SK-N-SH treated with all-trans-retinoic acid at 6 μM for 48 hours (cell line): ENCODE results near the gene TOM1L1.

Source experiments
- ATAC-seq: fragments of 200-7000 bp; cut with Tn5 transposase; 3 replicates; pipeline ENCODE4 v1.9.1; 2020; ENCODE audit warnings: mild to moderate bottlenecking, moderate library complexity
- ARNTL ChIP-seq: fragments of 450-650 bp; formaldehyde crosslinking; IDR thresholded peaks from 2 replicates; pipeline ENCODE4 v1.5.0; 2020; ENCODE audit warnings: low read depth, mild to moderate bottlenecking, moderate library complexity, borderline replicate concordance
- ESRRG ChIP-seq: fragments of 250-450 bp; sonication (Bioruptor Pico); IDR thresholded peaks from 2 replicates; pipeline ENCODE4 v1.6.1; 2021; ENCODE audit warnings: mild to moderate bottlenecking
- PPARA ChIP-seq: fragments of 250-450 bp; sonication (Bioruptor Pico); IDR thresholded peaks from 2 replicates; pipeline ENCODE4 v1.5.0; 2020; ENCODE audit warnings: mild to moderate bottlenecking, borderline replicate concordance
- RARB ChIP-seq: fragments of 250-450 bp; sonication (Bioruptor Pico); IDR thresholded peaks from 2 replicates; pipeline ENCODE4 v1.8.0; 2021; ENCODE audit warnings: mild to moderate bottlenecking, moderate library complexity
- TCF4 ChIP-seq: fragments of 250-450 bp; sonication (Bioruptor Pico); IDR thresholded peaks from 2 replicates; pipeline ENCODE4 v1.8.0; 2021; ENCODE audit warnings: mild to moderate bottlenecking, moderate library complexity, borderline replicate concordance
- TOX ChIP-seq: fragments of 250-450 bp; sonication (Bioruptor Pico); IDR thresholded peaks from 2 replicates; pipeline ENCODE4 v1.8.0; 2021; ENCODE audit warnings: mild to moderate bottlenecking, moderate library complexity, borderline replicate concordance
- ZC3H10 ChIP-seq: fragments of 250-450 bp; sonication (Bioruptor Pico); IDR thresholded peaks from 2 replicates; pipeline ENCODE4 v1.5.1; 2021; ENCODE audit warnings: mild to moderate bottlenecking, moderate library complexity
- ZFP3 ChIP-seq: fragments of 250-450 bp; sonication (Bioruptor Pico); IDR thresholded peaks from 2 replicates; pipeline ENCODE4 v1.5.0; 2020; ENCODE audit warnings: mild to moderate bottlenecking, moderate library complexity
- ZFP30 ChIP-seq: fragments of 450-650 bp; formaldehyde crosslinking; IDR thresholded peaks from 2 replicates; pipeline ENCODE4 v1.5.0; 2022; ENCODE audit warnings: mild to moderate bottlenecking, moderate library complexity
- ZNF565 ChIP-seq: fragments of 450-650 bp; formaldehyde crosslinking; conservative IDR thresholded peaks from 2 replicates; pipeline ENCODE4 v1.5.0; 2020; ENCODE audit warnings: low read depth, mild to moderate bottlenecking, moderate library complexity
- ZNF70 ChIP-seq: fragments of 450-650 bp; formaldehyde crosslinking; IDR thresholded peaks from 2 replicates; pipeline ENCODE4 v1.5.0; 2020; ENCODE audit warnings: mild to moderate bottlenecking, moderate library complexity
- ZNF8 ChIP-seq: fragments of 450-650 bp; formaldehyde crosslinking; IDR thresholded peaks from 2 replicates; pipeline ENCODE4 v1.5.0; 2020; ENCODE audit warnings: mild to moderate bottlenecking, moderate library complexity
- TF ChIP-seq, protein P1 (sequence below): fragments of 250-450 bp; sonication (Bioruptor Pico); IDR thresholded peaks from 2 replicates; pipeline ENCODE4 v1.5.0; 2020; ENCODE audit warnings: mild to moderate bottlenecking, moderate library complexity
- TF ChIP-seq, protein P2 (sequence below): fragments of 250-450 bp; sonication (Bioruptor Pico); IDR thresholded peaks from 2 replicates; pipeline ENCODE4 v1.5.1; 2020; ENCODE audit warnings: low read depth, mild to moderate bottlenecking, moderate library complexity
- TF ChIP-seq, protein P3 (sequence below): fragments of 250-450 bp; sonication (Bioruptor Pico); IDR thresholded peaks from 2 replicates; pipeline ENCODE4 v1.8.0; 2020; ENCODE audit warnings: mild to moderate bottlenecking, moderate library complexity, borderline replicate concordance
- TF ChIP-seq, protein P4 (sequence below): fragments of 250-450 bp; sonication (Bioruptor Pico); IDR thresholded peaks from 2 replicates; pipeline ENCODE4 v1.8.0; 2021; ENCODE audit warnings: low read depth, mild to moderate bottlenecking, moderate library complexity, borderline replicate concordance
- TF ChIP-seq, protein P5 (sequence below): fragments of 250-450 bp; sonication (Bioruptor Pico); IDR thresholded peaks from 2 replicates; pipeline ENCODE4 v1.5.1; 2021; ENCODE audit warnings: mild to moderate bottlenecking, moderate library complexity

TOM1L1 gene

DNA sequence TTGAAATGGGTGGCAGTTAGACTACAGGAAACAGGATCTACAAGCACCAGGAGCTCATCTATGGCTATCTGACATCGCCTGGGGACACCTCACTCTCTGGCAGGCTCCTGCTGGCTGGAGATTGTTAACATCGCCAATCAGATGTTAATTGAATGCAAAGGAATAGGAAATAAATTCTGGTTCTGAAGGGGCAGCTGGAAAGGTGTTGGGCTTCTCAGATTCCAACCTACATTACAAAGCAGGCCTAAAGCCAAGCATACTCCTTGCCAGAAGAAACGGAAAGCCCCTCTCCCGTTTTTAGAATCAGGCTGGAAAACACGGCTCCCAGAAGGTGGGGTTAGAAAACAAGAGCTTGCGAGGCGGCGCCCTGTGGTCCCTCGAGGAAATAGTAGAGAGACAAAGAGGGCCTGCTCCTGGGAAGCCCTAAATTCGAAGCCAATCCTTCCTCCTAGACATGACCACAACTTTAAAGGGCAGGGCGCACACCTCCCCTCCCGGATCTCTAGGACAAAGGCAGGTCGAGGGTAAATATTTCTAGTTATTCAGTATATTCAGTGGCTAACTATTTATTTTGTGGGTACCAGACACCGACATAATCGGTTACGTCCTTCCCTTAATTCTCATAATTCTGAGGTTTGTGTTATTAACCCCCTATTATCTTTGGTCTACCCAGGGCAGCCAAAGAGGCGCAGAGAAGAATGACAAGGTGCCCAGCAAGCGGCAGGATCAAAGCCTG is 763 bp upstream of the TOM1L1 start:
- TF ChIP-seq, protein P1, sequence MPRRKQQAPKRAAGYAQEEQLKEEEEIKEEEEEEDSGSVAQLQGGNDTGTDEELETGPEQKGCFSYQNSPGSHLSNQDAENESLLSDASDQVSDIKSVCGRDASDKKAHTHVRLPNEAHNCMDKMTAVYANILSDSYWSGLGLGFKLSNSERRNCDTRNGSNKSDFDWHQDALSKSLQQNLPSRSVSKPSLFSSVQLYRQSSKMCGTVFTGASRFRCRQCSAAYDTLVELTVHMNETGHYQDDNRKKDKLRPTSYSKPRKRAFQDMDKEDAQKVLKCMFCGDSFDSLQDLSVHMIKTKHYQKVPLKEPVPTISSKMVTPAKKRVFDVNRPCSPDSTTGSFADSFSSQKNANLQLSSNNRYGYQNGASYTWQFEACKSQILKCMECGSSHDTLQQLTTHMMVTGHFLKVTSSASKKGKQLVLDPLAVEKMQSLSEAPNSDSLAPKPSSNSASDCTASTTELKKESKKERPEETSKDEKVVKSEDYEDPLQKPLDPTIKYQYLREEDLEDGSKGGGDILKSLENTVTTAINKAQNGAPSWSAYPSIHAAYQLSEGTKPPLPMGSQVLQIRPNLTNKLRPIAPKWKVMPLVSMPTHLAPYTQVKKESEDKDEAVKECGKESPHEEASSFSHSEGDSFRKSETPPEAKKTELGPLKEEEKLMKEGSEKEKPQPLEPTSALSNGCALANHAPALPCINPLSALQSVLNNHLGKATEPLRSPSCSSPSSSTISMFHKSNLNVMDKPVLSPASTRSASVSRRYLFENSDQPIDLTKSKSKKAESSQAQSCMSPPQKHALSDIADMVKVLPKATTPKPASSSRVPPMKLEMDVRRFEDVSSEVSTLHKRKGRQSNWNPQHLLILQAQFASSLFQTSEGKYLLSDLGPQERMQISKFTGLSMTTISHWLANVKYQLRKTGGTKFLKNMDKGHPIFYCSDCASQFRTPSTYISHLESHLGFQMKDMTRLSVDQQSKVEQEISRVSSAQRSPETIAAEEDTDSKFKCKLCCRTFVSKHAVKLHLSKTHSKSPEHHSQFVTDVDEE (CRISPR knock-in tag): peak; percentile 28; the same call in 1 of the 2 replicates
- TF ChIP-seq, protein P2, sequence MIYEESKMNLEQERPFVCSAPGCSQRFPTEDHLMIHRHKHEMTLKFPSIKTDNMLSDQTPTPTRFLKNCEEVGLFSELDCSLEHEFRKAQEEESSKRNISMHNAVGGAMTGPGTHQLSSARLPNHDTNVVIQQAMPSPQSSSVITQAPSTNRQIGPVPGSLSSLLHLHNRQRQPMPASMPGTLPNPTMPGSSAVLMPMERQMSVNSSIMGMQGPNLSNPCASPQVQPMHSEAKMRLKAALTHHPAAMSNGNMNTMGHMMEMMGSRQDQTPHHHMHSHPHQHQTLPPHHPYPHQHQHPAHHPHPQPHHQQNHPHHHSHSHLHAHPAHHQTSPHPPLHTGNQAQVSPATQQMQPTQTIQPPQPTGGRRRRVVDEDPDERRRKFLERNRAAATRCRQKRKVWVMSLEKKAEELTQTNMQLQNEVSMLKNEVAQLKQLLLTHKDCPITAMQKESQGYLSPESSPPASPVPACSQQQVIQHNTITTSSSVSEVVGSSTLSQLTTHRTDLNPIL (CRISPR knock-in tag): no peak
- peak; percentile 38; the same call in 1 of the 2 replicates for TF ChIP-seq TCF4 (CRISPR knock-in tag)
- TF ChIP-seq, all 23 proteins: peak for 2
- ATAC-seq: no peak; the same call in 2 of the 3 replicates

DNA sequence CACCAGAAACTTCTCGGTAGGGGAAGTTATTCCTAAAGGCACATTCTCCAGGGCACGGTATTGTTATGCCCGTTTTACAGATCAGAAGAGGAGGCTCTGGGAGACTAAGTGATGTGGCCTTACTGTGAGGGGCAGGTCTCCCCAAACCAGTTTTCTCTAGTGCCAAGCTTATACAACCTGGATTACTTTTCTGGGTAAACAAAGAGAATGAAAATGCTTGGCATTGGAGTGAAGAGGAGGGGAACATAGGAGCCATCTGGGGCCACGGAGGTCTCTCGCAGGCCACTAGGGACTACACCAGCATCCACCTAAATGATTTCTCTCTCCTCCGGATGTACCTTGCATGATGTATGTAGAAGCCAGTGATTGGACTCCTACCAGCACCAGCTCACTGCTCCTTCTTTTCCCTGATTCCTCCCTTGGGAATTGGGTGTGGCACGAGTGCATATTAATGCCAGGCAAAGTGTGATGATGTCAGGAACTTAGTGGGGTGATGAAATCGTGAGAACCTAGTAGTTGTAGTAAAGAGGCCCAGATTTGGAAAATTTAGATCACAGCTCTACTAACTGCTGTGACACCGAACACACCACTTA is 674 bp downstream of the TOM1L1 start:
- ATAC-seq: peak; percentile 13
- TF ChIP-seq, protein P3, sequence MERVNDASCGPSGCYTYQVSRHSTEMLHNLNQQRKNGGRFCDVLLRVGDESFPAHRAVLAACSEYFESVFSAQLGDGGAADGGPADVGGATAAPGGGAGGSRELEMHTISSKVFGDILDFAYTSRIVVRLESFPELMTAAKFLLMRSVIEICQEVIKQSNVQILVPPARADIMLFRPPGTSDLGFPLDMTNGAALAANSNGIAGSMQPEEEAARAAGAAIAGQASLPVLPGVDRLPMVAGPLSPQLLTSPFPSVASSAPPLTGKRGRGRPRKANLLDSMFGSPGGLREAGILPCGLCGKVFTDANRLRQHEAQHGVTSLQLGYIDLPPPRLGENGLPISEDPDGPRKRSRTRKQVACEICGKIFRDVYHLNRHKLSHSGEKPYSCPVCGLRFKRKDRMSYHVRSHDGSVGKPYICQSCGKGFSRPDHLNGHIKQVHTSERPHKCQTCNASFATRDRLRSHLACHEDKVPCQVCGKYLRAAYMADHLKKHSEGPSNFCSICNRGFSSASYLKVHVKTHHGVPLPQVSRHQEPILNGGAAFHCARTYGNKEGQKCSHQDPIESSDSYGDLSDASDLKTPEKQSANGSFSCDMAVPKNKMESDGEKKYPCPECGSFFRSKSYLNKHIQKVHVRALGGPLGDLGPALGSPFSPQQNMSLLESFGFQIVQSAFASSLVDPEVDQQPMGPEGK: no peak
- no peak for TF ChIP-seq ARNTL (CRISPR knock-in tag)
- no peak for TF ChIP-seq TOX (CRISPR knock-in tag)
- no peak for TF ChIP-seq RARB (CRISPR knock-in tag)
- TF ChIP-seq, protein P4, sequence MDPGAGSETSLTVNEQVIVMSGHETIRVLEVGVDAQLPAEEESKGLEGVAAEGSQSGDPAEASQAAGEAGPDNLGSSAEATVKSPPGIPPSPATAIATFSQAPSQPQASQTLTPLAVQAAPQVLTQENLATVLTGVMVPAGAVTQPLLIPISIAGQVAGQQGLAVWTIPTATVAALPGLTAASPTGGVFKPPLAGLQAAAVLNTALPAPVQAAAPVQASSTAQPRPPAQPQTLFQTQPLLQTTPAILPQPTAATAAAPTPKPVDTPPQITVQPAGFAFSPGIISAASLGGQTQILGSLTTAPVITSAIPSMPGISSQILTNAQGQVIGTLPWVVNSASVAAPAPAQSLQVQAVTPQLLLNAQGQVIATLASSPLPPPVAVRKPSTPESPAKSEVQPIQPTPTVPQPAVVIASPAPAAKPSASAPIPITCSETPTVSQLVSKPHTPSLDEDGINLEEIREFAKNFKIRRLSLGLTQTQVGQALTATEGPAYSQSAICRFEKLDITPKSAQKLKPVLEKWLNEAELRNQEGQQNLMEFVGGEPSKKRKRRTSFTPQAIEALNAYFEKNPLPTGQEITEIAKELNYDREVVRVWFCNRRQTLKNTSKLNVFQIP (CRISPR knock-in tag): no peak
- TF ChIP-seq ESRRG (CRISPR knock-in tag): no peak
- TF ChIP-seq ZNF565 (CRISPR knock-in tag): no peak
- TF ChIP-seq ZNF8 (CRISPR knock-in tag): no peak
- TF ChIP-seq ZC3H10: no peak
- TF ChIP-seq, protein P5, sequence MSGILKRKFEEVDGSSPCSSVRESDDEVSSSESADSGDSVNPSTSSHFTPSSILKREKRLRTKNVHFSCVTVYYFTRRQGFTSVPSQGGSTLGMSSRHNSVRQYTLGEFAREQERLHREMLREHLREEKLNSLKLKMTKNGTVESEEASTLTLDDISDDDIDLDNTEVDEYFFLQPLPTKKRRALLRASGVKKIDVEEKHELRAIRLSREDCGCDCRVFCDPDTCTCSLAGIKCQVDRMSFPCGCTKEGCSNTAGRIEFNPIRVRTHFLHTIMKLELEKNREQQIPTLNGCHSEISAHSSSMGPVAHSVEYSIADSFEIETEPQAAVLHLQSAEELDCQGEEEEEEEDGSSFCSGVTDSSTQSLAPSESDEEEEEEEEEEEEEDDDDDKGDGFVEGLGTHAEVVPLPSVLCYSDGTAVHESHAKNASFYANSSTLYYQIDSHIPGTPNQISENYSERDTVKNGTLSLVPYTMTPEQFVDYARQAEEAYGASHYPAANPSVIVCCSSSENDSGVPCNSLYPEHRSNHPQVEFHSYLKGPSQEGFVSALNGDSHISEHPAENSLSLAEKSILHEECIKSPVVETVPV (CRISPR knock-in tag): no peak
- no peak for TF ChIP-seq ZFP30 (CRISPR knock-in tag)
- TF ChIP-seq PPARA (CRISPR knock-in tag): no peak
- TF ChIP-seq, protein P2 (CRISPR knock-in tag): no peak
- no peak for TF ChIP-seq ZFP3 (CRISPR knock-in tag)
- TF ChIP-seq ZNF70 (CRISPR knock-in tag): no peak
- TF ChIP-seq TCF4 (CRISPR knock-in tag): no peak
- TF ChIP-seq, protein P1 (CRISPR knock-in tag): no peak
